NCI-H1436 (cell line): ENCODE data around the gene CLSTN2.
"Not testable (repeated sequence)": the region's sequence is repeated elsewhere in the genome, so short reads cannot be mapped to it uniquely, and the experiment has no call there.

ENCODE experiments used
- DNase-seq: peaks from one replicate; lab custom pipeline; 2025; lab: John Stamatoyannopoulos, UW

CLSTN2 gene

DNA sequence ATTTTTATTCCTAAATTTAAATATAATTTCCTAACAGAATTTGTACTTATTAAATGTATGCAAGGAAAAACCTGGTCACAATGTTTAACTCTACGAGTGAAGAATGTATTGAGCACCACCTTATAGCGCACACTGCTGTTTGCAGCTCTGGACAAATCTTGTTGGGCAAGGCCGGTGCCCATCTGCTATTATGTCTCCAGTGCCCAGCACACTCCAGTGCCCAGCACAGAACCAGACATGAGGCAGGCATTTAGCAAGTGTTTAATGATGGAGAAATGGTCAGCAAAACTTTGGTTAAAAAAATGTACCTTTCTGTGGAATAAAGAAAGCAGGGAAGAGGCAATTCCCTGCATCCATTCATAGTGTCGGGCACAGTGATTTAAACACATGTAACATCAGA lies 488.2 kb downstream of the CLSTN2 start:
- no peak for DNase-seq

GRCh38 chr3:140423574-140423973 lies 488.6 kb downstream of the CLSTN2 start:
- not testable (repeated sequence) for DNase-seq

GRCh38 chr3:140424211-140424610 lies 489.2 kb downstream of the CLSTN2 start:
- DNase-seq = no peak

GRCh38 chr3:140424726-140425125 lies 489.7 kb downstream of the CLSTN2 start:
- no peak for DNase-seq

- DNase-seq = no peak
Observed at GRCh38 chr3:140427786-140428185, 492.8 kb downstream of the CLSTN2 start.

GRCh38 chr3:140428380-140428779 lies 493.4 kb downstream of the CLSTN2 start:
- no peak for DNase-seq

DNA sequence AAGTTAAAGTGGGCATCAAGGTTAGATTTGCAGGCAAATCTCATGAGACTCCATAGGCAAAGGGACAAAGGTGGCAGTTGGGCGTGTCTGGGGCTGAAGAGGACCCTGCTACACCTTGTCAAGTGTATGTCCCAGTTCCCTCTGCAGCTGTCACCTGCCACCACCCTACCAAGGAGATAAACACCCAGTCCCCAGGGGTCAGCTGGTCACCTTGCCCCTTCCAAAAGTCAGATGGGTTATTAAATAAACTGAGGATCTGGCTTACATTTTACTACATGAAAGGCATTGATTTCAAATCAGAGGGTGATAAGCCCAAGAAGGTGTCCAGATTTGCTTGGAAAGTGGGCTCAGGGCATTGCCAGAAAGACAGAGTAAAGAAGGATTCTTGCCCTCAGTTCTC lies 494.8 kb downstream of the CLSTN2 start:
- no peak for DNase-seq

- DNase-seq = no peak
Observed at GRCh38 chr3:140430494-140430893, 495.5 kb downstream of the CLSTN2 start.

DNA sequence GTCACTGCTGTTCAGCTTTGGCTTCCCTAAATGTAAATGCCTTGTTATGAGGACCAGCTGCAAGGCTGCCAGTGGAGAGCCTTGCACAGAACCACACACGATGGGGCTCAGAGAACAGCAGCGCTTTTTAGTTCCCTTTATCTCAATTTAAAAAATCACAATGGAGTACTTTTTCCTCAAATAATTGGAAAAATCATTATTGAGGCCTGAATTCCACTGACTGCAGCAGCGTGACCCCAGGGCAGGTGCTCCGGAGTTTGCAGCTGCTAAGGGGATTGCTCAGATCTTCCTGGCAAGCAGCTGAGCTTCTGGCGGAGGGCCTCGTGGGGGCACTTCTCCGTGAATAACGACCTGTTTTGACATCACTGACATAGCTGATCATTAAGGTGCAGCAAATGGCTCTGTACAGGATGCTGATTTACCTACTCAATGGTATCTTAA lies 497.3 kb downstream of the CLSTN2 start:
- peak; percentile 96 for DNase-seq

GRCh38 chr3:140433431-140433830 lies 498.4 kb downstream of the CLSTN2 start:
- no peak for DNase-seq

GRCh38 chr3:140434261-140434905 lies 499.4 kb downstream of the CLSTN2 start:
- no peak for DNase-seq

DNA sequence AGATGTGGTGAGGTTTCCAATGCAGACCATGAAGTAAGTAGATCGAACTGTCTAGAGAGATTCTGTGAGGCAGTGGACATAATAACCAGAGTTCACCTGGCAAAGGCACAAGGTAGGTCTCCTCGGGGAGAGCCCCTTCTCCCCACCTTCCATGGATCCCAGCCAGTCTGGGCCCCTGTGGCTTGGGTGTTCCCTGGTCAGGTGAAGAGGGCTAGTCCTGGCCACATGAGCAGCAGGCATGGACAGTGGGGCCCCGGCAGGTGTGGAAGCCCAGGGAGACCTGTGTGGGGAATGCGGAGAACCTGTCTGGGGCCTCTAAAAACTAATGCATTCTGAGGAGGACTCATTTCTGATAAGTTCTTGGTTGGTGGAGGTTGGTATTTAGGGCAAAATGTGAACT lies 501.4 kb downstream of the CLSTN2 start:
- no peak for DNase-seq

- DNase-seq = no peak
Observed at GRCh38 chr3:140438736-140439470, 503.9 kb downstream of the CLSTN2 start.

- DNase-seq = no peak
Observed at GRCh38 chr3:140439527-140439926, 504.5 kb downstream of the CLSTN2 start.

DNA sequence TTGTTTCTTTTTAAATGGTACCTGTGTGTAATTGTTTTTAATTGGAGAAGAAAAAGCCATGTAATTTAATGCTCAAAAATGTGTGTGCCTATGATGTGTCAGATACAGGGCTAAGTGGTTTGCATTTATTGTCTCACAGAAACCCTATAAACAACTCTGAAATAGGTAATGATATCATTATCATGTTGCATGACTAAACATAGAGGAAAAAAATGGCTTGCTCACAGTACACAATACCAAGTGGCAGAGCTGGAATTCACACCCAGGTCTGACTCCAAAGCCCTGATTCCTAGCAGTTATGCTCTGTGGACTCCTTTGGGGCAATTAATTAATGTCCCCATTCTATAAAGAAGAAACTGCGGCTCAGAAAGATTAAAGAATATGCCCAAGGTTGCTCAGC lies 505.5 kb downstream of the CLSTN2 start:
- DNase-seq = no peak

DNA sequence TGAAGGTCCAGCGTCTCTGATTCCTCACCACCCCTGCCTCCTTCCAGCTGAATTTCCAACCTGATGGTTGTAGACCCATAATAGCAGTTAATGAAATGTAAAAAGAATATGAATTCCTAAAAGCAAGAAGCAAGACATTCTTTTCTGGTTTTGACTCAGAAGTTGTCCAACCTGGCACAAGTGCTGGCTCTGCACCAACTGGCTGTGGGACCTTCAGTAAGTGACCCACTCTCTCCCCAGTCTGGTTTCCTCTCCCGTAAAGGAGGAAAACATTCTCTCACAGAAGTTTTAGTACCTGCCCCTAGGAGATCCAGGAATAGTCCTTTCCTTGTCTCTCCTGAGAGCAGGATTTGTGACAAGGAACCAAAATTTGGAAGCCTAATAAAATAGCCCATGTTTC lies 506.0 kb downstream of the CLSTN2 start:
- no peak for DNase-seq

- no peak for DNase-seq
Observed at GRCh38 chr3:140442621-140443020, 507.6 kb downstream of the CLSTN2 start.

DNA sequence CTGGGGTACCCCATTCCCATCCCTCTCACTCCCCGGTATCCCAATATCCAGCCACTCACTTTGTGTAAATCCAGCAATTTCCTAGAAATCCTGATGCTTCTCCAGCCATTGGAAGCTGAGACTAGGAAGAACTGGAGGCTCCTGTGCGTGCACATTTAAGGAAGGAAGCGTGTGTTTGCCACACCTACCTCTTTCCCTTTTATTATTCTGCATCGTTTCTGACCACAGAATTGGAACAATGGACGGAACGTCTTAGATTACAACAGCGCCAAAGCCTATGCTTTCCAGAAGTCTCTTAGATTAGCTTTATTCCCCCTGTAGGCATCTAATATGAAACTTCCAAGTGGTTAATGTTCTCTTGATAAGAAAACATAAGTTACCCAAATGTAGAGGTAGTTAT lies 508.1 kb downstream of the CLSTN2 start:
- DNase-seq = no peak

DNA sequence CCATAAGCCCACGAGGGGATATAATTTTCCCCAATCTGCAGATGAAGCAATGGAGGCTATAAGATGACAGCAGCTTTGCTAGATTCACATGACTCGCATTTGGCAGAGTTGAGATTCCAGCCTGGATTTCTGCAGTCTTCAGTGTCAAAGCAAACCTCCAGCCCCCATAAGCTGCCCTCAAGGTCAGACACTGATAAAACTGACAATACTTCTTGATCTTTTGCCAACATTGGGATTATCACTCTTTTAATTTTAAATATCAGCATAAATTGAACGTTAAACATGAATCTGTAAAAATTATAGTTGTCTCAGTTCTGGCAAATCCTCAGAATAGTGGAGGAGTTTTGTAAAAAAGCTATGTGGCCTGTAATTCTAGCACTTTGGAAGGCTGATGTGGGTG lies 508.8 kb downstream of the CLSTN2 start:
- DNase-seq = no peak

GRCh38 chr3:140446734-140447133 lies 511.7 kb downstream of the CLSTN2 start:
- DNase-seq = no peak

DNA sequence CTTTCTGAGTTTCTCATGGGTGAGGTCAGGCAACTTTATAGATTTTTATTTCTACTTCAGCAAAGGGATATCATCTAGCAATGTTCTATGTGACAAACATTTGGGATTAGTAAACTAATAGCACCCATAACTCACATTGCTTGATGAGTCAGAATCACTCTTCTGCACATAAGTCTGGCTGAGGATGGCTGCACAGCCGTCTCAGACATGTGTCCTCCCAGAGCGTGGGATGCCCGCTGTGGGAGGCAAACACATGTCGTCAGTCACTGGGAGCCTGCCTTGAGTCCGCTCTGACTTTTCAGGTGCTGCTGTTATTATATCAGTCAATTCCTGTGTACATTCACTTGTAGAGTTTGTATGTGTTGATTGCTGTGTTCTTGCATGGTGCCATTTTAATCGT lies 512.2 kb downstream of the CLSTN2 start:
- DNase-seq = no peak

DNA sequence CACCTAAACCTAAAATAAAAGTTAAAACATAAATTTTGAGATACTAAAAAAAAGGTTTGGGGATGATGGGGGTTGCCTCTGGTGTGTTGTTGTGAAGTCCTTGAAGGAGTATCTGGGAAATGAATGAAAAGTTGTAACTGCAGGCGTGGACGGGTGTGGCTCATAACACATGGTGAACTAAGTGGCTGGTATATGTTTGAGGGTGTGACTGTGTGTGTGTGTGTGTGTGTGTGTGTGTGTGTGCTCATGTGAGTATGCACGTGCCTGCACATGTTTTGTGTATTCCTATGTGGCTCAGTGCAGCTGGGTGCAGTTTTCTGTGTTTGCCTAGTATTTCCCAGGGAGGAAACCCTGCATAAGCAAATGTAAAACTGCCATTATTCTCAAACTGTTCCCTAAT lies 513.0 kb downstream of the CLSTN2 start:
- no peak for DNase-seq

GRCh38 chr3:140449413-140450256 lies 514.6 kb downstream of the CLSTN2 start:
- DNase-seq = no peak
